HL-60 (cell line): Measurements from ENCODE around the gene NFIX.

ENCODE experiments used
- GABPA ChIP-seq: IDR thresholded peaks from 2 replicates; pipeline ENCODE4 v1.6.1; 2012; ENCODE audit warnings: low read depth
- TF ChIP-seq, protein P1 (sequence below): IDR thresholded peaks from one replicate; pipeline ENCODE4 v1.5.1; 2011; ENCODE audit warnings: low read length, control low read depth, inconsistent platforms; ENCODE audit not compliant: insufficient read depth

- TF ChIP-seq, protein P1, sequence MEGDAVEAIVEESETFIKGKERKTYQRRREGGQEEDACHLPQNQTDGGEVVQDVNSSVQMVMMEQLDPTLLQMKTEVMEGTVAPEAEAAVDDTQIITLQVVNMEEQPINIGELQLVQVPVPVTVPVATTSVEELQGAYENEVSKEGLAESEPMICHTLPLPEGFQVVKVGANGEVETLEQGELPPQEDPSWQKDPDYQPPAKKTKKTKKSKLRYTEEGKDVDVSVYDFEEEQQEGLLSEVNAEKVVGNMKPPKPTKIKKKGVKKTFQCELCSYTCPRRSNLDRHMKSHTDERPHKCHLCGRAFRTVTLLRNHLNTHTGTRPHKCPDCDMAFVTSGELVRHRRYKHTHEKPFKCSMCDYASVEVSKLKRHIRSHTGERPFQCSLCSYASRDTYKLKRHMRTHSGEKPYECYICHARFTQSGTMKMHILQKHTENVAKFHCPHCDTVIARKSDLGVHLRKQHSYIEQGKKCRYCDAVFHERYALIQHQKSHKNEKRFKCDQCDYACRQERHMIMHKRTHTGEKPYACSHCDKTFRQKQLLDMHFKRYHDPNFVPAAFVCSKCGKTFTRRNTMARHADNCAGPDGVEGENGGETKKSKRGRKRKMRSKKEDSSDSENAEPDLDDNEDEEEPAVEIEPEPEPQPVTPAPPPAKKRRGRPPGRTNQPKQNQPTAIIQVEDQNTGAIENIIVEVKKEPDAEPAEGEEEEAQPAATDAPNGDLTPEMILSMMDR: no peak
- no peak for TF ChIP-seq GABPA
Observed at GRCh38 chr19:13137290-13137794, 142.1 kb downstream of the NFIX start.
